Stimulated activated CD8-positive, alpha-beta memory T cell treated with anti-CD3 and anti-CD28 coated beads, Interleukin-12 subunit alpha, Interleukin-12 subunit beta, amount 100 ng/mL, for 1 hour (primary cell): ENCODE measurements around the gene WDR86.

ENCODE experiments used
- DNase-seq: peaks from one replicate; pipeline ENCODE4 v3.0.0-alpha.2; 2020; ENCODE audit warnings: low read depth

WDR86 gene

GRCh38 chr7:151379193-151379520 is 30.7 kb downstream of the WDR86 start:
- DNase-seq: no peak

GRCh38 chr7:151378496-151379192 is 31.2 kb downstream of the WDR86 start:
- DNase-seq: no peak

- DNase-seq: no peak
Observed at GRCh38 chr7:151378011-151378410, 31.8 kb downstream of the WDR86 start.

GRCh38 chr7:151377406-151377805 is 32.4 kb downstream of the WDR86 start:
- no peak for DNase-seq

- DNase-seq: no peak
Observed at GRCh38 chr7:151376218-151376902, 33.5 kb downstream of the WDR86 start.

- DNase-seq: no peak
Observed at GRCh38 chr7:151375530-151376217, 34.2 kb downstream of the WDR86 start.

GRCh38 chr7:151374726-151375125 is 35.1 kb downstream of the WDR86 start:
- no peak for DNase-seq

- DNase-seq: no peak
Observed at GRCh38 chr7:151374139-151374538, 35.7 kb downstream of the WDR86 start.

- no peak for DNase-seq
Observed at GRCh38 chr7:151373599-151373998, 36.2 kb downstream of the WDR86 start.

- DNase-seq: no peak
Observed at GRCh38 chr7:151372612-151373265, 37.1 kb downstream of the WDR86 start.

GRCh38 chr7:151371266-151371665 is 38.6 kb downstream of the WDR86 start:
- DNase-seq: no peak

- peak; percentile 56 for DNase-seq
Observed at GRCh38 chr7:151368136-151368571, 41.7 kb downstream of the WDR86 start.

- DNase-seq: no peak
Observed at GRCh38 chr7:151367284-151367683, 42.6 kb downstream of the WDR86 start.

GRCh38 chr7:151366880-151367222 is 43.0 kb downstream of the WDR86 start:
- DNase-seq: no peak

- no peak for DNase-seq
Observed at GRCh38 chr7:151366166-151366879, 43.5 kb downstream of the WDR86 start.

- DNase-seq: no peak
Observed at GRCh38 chr7:151363182-151363581, 46.7 kb downstream of the WDR86 start.

GRCh38 chr7:151361193-151361959 is 48.5 kb downstream of the WDR86 start:
- no peak for DNase-seq

GRCh38 chr7:151352512-151352911 is 57.3 kb downstream of the WDR86 start:
- DNase-seq: no peak

GRCh38 chr7:151351967-151352366 is 57.9 kb downstream of the WDR86 start:
- peak; percentile 28 for DNase-seq

GRCh38 chr7:151351027-151351426 is 58.8 kb downstream of the WDR86 start:
- DNase-seq: no peak

- no peak for DNase-seq
Observed at GRCh38 chr7:151349507-151349853, 60.4 kb downstream of the WDR86 start.

GRCh38 chr7:151348970-151349369 is 60.9 kb downstream of the WDR86 start:
- no peak for DNase-seq
